K562 (cell line): Measurements from ENCODE around the gene FGGY. TPM values are rescaled to one million over a fixed set of nuclear protein-coding genes. Genes with fewer than 3 reads are reported as not detected.

Source experiments
- ATAC-seq: fragments of 200-7000 bp; cut with Tn5 transposase; 3 replicates; pipeline ENCODE4 v1.9.1; 2020; ENCODE audit warnings: moderate library complexity
- BruUV-seq: library from RNA; stranded (reverse); fragments of 400-500 nt; replicated peaks from 2 replicates; lab custom pipeline; 2021; lab: Mats Ljungman, UMichigan
- CTCF ChIA-PET: fragments of 300-600 bp; formaldehyde crosslinking; extraction: SDS; loops from one replicate; lab custom pipeline; 2021; ENCODE audit warnings: low intra/inter-chr PET ratio; lab: Yijun Ruan, JAX
- POLR2A ChIA-PET: fragments of 300-600, 350-650 bp; sonication (Branson Sonifier 250); formaldehyde crosslinking; extraction: SDS; loops from one replicate; lab custom pipeline; 2021; ENCODE audit warnings: antibody characterized with exemption, inconsistent platforms; lab: Yijun Ruan, JAX
- DNase-seq, 4 experiments: peaks; one replicate each; pipeline versions ENCODE4 v3.0.0 to v3.0.0-alpha.2; 2011 to 2018; ENCODE audit warnings: low spot score in 3 of 4, mixed read lengths in 3 of 4; ENCODE audit errors: extremely low read depth in 1 of 4
- FAIRE-seq: peaks from 2 replicates; lab custom pipeline; 2011; peaks lifted over from hg19 to GRCh38; lab: Jason Lieb, UNC
- H2AFZ ChIP-seq: 2 replicates; pipeline ENCODE4 v1.6.0; 2011; ENCODE audit warnings: low read depth, low read length, control low read depth, inconsistent platforms
- H3K27ac ChIP-seq: fragments of 200-600 bp; 3 replicates; pipeline ENCODE4 v1.8.0; 2011; ENCODE audit warnings: low read depth, mild to moderate bottlenecking, control low read depth, inconsistent platforms, low read length, moderate library complexity, mixed read lengths; ENCODE audit errors: extremely low read depth
- H3K27me3 ChIP-seq, 2 experiments: fragments of 300-600 bp in 1 of 2; 2 replicates in 1 of 2; 3 replicates in 1 of 2; pipeline versions ENCODE4 v1.6.0 to v1.8.0; 2011; ENCODE audit warnings: inconsistent platforms in 2 of 2, low read length in 2 of 2, mild to moderate bottlenecking in 1 of 2, mixed read lengths in 1 of 2, moderate library complexity in 1 of 2; ENCODE audit not compliant: control insufficient read depth in 2 of 2, insufficient read depth in 2 of 2
- H3K36me3 ChIP-seq: fragments of 300-600 bp; 3 replicates; pipeline ENCODE4 v1.8.0; 2011; ENCODE audit warnings: mild to moderate bottlenecking, low read length, inconsistent platforms; ENCODE audit not compliant: control insufficient read depth, insufficient read depth
- H3K4me1 ChIP-seq, 2 experiments: fragments of 200-600 bp in 1 of 2; replicated peaks in 1 of 2; 2 replicates in 1 of 2; 3 replicates in 1 of 2; pipeline versions ENCODE4 v1.5.1 to v1.8.0; 2011; ENCODE audit warnings: inconsistent platforms in 2 of 2, low read length in 2 of 2, mild to moderate bottlenecking in 1 of 2, mixed read lengths in 1 of 2, moderate library complexity in 1 of 2; ENCODE audit not compliant: control insufficient read depth in 2 of 2, insufficient read depth in 2 of 2
- H3K4me2 ChIP-seq: 2 replicates; pipeline ENCODE4 v1.6.1; 2011; ENCODE audit warnings: low read length, control low read depth, inconsistent platforms, mixed read lengths; ENCODE audit not compliant: insufficient read depth
- H3K4me3 ChIP-seq: fragments of 200-600 bp; sonication (generic), shearing (Covaris generic); 2 replicates; pipeline ENCODE4 v1.5.1; 2016; ENCODE audit warnings: control low read depth, inconsistent platforms
- H3K79me2 ChIP-seq: fragments of 200-600 bp; 3 replicates; pipeline ENCODE4 v1.8.0; 2011; ENCODE audit warnings: low read length, inconsistent platforms; ENCODE audit not compliant: control insufficient read depth, insufficient read depth
- H3K9ac ChIP-seq, 2 experiments: 2 replicates each; pipeline versions ENCODE4 v1.6.0 to v1.6.1; 2011; ENCODE audit warnings: low read depth in 2 of 2, low read length in 2 of 2, control low read depth in 1 of 2, inconsistent platforms in 1 of 2, mild to moderate bottlenecking in 1 of 2, mixed read lengths in 1 of 2; ENCODE audit not compliant: insufficient read depth in 1 of 2
- H3K9me1 ChIP-seq: one replicate; pipeline ENCODE4 v1.6.0; 2011; ENCODE audit warnings: inconsistent platforms, mild to moderate bottlenecking, low read length, moderate library complexity; ENCODE audit not compliant: control insufficient read depth, insufficient read depth
- H3K9me3 ChIP-seq: replicated peaks from 2 replicates; pipeline ENCODE4 v1.5.1; 2011; ENCODE audit warnings: low read depth, low read length, inconsistent platforms; ENCODE audit not compliant: control insufficient read depth, insufficient read depth
- H4K20me1 ChIP-seq: replicated peaks from 2 replicates; pipeline ENCODE4 v1.6.1; 2011; ENCODE audit warnings: low read length, inconsistent platforms, mixed read lengths; ENCODE audit not compliant: control insufficient read depth, insufficient read depth
- BACH1 ChIP-seq: fragments of 200-800 bp; sonication (Bioruptor generic); IDR thresholded peaks from 2 replicates; pipeline ENCODE4 v1.6.1; 2016; ENCODE audit warnings: missing genetic modification characterization, missing compliant biosample characterization
- CHD1 ChIP-seq: fragments of 200-600 bp; sonication (generic); IDR thresholded peaks from one replicate; pipeline ENCODE4 v1.6.1; 2012; ENCODE audit warnings: mild to moderate bottlenecking, moderate library complexity, low read length, inconsistent platforms
- EP300 ChIP-seq: IDR thresholded peaks from 2 replicates; pipeline ENCODE4 v1.6.1; 2012; ENCODE audit warnings: low read length, improper control_type of control experiment
- KDM1A ChIP-seq, 2 experiments: fragments of 450-650 bp; IDR thresholded peaks; 2 replicates each; pipeline ENCODE4 v1.6.1; 2016; ENCODE audit warnings: mild to moderate bottlenecking in 2 of 2
- XRCC3 ChIP-seq: fragments of 450-650 bp; IDR thresholded peaks from 2 replicates; pipeline ENCODE4 v1.6.1; 2017; ENCODE audit warnings: mild to moderate bottlenecking, moderate library complexity
- WGBS: fragments of 100-300 bp; shearing (Covaris generic); methylation state at CpG from one replicate; pipeline ENCODE4 v1.1.6; 2016; ENCODE audit warnings: low coverage, mixed read lengths; ENCODE audit not compliant: insufficient coverage; ENCODE audit errors: missing lambda C conversion rate; 5-methylcytosine and 5-hydroxymethylcytosine counted together
- in situ Hi-C: fragments of 300-500 bp; cut with MboI; formaldehyde crosslinking; loops from 4 replicates; pipeline ENCODE4 v1.15.0; 2018; ENCODE audit warnings: inconsistent platforms, mixed read lengths
- intact Hi-C: fragments of 100-400 bp; cut with micrococcal nuclease; formaldehyde crosslinking; loops from 2 replicates; pipeline ENCODE4 v1.14.2; 2022
- polyA plus RNA-seq, 8 experiments: library from polyadenylated mRNA; depleted of rRNA in 4 of 8; stranded (reverse) in 5 of 8; unstranded in 3 of 8; fragments of >200 nt; fragmentation: Nextera tagmentation in 2 of 8; fragmentation: Illumina TruSeq in 1 of 8; extraction: Ambion mirVana in 2 of 8; extraction: Trizol in 1 of 8; gene quantifications; 2 replicates each; pipeline versions ENCODE4 v1.2.1 to v1.2.3, GENCODE V29; 2011 to 2014; ENCODE audit warnings: inconsistent platforms in 1 of 8, missing spikeins in 1 of 8
- total RNA-seq, 7 experiments: library from RNA; depleted of rRNA in 6 of 7; stranded (reverse); fragments of >200 nt in 6 of 7; fragmentation: Illumina TruSeq in 2 of 7; extraction: Trizol in 2 of 7; gene quantifications; 2 replicates each; pipeline versions ENCODE4 v1.2.1 to v1.2.3, GENCODE V29; 2011 to 2021; ENCODE audit warnings: low replicate concordance in 1 of 7
- TF ChIP-seq, protein P1 (sequence below): fragments of 450-650 bp; IDR thresholded peaks from 2 replicates; pipeline ENCODE4 v1.6.1; 2016; ENCODE audit warnings: mild to moderate bottlenecking, moderate library complexity

Gene FGGY
- total and polyA plus RNA-seq, 9 of the 15 experiments (the other 6 are each of a cell fraction or from before 2014, with no cell fraction given) = 9.7 to 19.2 (median 12.6) TPM

GRCh38 chr1:59730759-59731478 is 434.0 kb downstream of the FGGY start:
- H3K4me2 ChIP-seq = peak overlapping the region; percentile 61
- no peak overlapping the region for H3K9ac ChIP-seq
- WGBS = 12% methylated on average over 12 of the region's 12 CpGs
- FAIRE-seq (peak; percentile 97), DNase-seq (peak; percentile 47 to 86 (median 68)), ATAC-seq (peak; percentile 96)
- peak overlapping the region; percentile 92 for H2AFZ ChIP-seq
- no TSS peak for BruUV-seq
- H3K9me3 ChIP-seq = no peaks in the 10 kb centered on the region
- no peaks in the 10 kb centered on the region for H3K27me3 ChIP-seq
- H3K4me1 ChIP-seq = peaks cover 0 to 22% of the 10 kb centered on the region in 2 experiments; a peak in 4 of 5 replicates
- intact Hi-C loops (no loop called here), in situ Hi-C loops (no loop called here)
- peak overlapping the region; percentile 71; the same call in 2 of the 3 replicates for H3K27ac ChIP-seq
- no peaks in the 10 kb centered on the region for H3K9me1 ChIP-seq
- H4K20me1 ChIP-seq = no peaks in the 10 kb centered on the region
- ChIA-PET CTCF (no interaction called here), POLR2A (interaction anchor here (1.7 kb wide), 1 partner anchor 12 kb away, joined by 7 read pairs; no protein-coding TSS in a partner anchor)
- no peak overlapping the region for H3K4me3 ChIP-seq
- H3K79me2 ChIP-seq = no peaks in the 10 kb centered on the region
- no peaks in the 10 kb centered on the region for H3K36me3 ChIP-seq
- TF ChIP-seq, protein P1, sequence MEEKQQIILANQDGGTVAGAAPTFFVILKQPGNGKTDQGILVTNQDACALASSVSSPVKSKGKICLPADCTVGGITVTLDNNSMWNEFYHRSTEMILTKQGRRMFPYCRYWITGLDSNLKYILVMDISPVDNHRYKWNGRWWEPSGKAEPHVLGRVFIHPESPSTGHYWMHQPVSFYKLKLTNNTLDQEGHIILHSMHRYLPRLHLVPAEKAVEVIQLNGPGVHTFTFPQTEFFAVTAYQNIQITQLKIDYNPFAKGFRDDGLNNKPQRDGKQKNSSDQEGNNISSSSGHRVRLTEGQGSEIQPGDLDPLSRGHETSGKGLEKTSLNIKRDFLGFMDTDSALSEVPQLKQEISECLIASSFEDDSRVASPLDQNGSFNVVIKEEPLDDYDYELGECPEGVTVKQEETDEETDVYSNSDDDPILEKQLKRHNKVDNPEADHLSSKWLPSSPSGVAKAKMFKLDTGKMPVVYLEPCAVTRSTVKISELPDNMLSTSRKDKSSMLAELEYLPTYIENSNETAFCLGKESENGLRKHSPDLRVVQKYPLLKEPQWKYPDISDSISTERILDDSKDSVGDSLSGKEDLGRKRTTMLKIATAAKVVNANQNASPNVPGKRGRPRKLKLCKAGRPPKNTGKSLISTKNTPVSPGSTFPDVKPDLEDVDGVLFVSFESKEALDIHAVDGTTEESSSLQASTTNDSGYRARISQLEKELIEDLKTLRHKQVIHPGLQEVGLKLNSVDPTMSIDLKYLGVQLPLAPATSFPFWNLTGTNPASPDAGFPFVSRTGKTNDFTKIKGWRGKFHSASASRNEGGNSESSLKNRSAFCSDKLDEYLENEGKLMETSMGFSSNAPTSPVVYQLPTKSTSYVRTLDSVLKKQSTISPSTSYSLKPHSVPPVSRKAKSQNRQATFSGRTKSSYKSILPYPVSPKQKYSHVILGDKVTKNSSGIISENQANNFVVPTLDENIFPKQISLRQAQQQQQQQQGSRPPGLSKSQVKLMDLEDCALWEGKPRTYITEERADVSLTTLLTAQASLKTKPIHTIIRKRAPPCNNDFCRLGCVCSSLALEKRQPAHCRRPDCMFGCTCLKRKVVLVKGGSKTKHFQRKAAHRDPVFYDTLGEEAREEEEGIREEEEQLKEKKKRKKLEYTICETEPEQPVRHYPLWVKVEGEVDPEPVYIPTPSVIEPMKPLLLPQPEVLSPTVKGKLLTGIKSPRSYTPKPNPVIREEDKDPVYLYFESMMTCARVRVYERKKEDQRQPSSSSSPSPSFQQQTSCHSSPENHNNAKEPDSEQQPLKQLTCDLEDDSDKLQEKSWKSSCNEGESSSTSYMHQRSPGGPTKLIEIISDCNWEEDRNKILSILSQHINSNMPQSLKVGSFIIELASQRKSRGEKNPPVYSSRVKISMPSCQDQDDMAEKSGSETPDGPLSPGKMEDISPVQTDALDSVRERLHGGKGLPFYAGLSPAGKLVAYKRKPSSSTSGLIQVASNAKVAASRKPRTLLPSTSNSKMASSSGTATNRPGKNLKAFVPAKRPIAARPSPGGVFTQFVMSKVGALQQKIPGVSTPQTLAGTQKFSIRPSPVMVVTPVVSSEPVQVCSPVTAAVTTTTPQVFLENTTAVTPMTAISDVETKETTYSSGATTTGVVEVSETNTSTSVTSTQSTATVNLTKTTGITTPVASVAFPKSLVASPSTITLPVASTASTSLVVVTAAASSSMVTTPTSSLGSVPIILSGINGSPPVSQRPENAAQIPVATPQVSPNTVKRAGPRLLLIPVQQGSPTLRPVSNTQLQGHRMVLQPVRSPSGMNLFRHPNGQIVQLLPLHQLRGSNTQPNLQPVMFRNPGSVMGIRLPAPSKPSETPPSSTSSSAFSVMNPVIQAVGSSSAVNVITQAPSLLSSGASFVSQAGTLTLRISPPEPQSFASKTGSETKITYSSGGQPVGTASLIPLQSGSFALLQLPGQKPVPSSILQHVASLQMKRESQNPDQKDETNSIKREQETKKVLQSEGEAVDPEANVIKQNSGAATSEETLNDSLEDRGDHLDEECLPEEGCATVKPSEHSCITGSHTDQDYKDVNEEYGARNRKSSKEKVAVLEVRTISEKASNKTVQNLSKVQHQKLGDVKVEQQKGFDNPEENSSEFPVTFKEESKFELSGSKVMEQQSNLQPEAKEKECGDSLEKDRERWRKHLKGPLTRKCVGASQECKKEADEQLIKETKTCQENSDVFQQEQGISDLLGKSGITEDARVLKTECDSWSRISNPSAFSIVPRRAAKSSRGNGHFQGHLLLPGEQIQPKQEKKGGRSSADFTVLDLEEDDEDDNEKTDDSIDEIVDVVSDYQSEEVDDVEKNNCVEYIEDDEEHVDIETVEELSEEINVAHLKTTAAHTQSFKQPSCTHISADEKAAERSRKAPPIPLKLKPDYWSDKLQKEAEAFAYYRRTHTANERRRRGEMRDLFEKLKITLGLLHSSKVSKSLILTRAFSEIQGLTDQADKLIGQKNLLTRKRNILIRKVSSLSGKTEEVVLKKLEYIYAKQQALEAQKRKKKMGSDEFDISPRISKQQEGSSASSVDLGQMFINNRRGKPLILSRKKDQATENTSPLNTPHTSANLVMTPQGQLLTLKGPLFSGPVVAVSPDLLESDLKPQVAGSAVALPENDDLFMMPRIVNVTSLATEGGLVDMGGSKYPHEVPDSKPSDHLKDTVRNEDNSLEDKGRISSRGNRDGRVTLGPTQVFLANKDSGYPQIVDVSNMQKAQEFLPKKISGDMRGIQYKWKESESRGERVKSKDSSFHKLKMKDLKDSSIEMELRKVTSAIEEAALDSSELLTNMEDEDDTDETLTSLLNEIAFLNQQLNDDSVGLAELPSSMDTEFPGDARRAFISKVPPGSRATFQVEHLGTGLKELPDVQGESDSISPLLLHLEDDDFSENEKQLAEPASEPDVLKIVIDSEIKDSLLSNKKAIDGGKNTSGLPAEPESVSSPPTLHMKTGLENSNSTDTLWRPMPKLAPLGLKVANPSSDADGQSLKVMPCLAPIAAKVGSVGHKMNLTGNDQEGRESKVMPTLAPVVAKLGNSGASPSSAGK = peak; percentile 39
- TF ChIP-seq EP300 = peak; percentile 55; the same call in 1 of the 2 replicates
- TF ChIP-seq KDM1A (IDR thresholded peaks at IDR 0.05) = peak in 1 of 2 experiments; percentile 21; a peak in 1 of 4 replicates
- TF ChIP-seq XRCC3 = no peak
- peak; percentile 98 for TF ChIP-seq BACH1 (tag)
- TF ChIP-seq CHD1 = no peak
